SU-DHL-6 (cell line): Measurements from ENCODE around the gene ZNF10.

ENCODE experiments used
- H2AFZ ChIP-seq: fragments of 200-600 bp; sonication (generic); 2 replicates; pipeline ENCODE4 v1.6.1; 2014; ENCODE audit warnings: low read depth, mild to moderate bottlenecking, moderate library complexity, mixed read lengths, antibody characterized with exemption, low read length; ENCODE audit not compliant: severe bottlenecking
- H3F3A ChIP-seq: fragments of 200-600 bp; shearing (Covaris generic); 2 replicates; pipeline ENCODE4 v1.6.0; 2016; ENCODE audit warnings: antibody characterized with exemption, mild to moderate bottlenecking; ENCODE audit not compliant: insufficient read depth
- H3K27ac ChIP-seq: fragments of 200-600 bp; sonication (generic); 2 replicates; pipeline ENCODE4 v1.5.1; 2016; ENCODE audit warnings: low read depth, mild to moderate bottlenecking, low read length, moderate library complexity, mixed read lengths
- H3K27me3 ChIP-seq: fragments of 200-600 bp; sonication (generic), shearing (Covaris generic); 2 replicates; pipeline ENCODE4 v1.6.0; 2014; ENCODE audit warnings: mild to moderate bottlenecking, low read length
- H3K36me3 ChIP-seq: fragments of 200-600 bp; sonication (generic); 2 replicates; pipeline ENCODE4 v1.6.1; 2014; ENCODE audit warnings: mild to moderate bottlenecking, low read length, mixed read lengths
- H3K4me2 ChIP-seq: fragments of 300-600, 200-600 bp; shearing (Covaris generic), sonication (generic); 2 replicates; pipeline ENCODE4 v1.6.0; 2014; ENCODE audit warnings: low read length, low read depth, mild to moderate bottlenecking; ENCODE audit not compliant: poor library complexity, severe bottlenecking
- H3K4me3 ChIP-seq: fragments of 200-600 bp; sonication (generic); 2 replicates; pipeline ENCODE4 v1.5.1; 2014; ENCODE audit warnings: antibody characterized with exemption, low read length, mild to moderate bottlenecking, mixed read lengths; ENCODE audit not compliant: insufficient read depth, poor library complexity, severe bottlenecking
- H3K79me2 ChIP-seq: fragments of 200-600 bp; sonication (generic); 2 replicates; pipeline ENCODE4 v1.6.1; 2014; ENCODE audit warnings: mild to moderate bottlenecking, low read length, moderate library complexity; ENCODE audit not compliant: insufficient read depth
- H3K9ac ChIP-seq: fragments of 200-600 bp; sonication (generic); 2 replicates; pipeline ENCODE4 v1.7.0; 2014; ENCODE audit warnings: mild to moderate bottlenecking, low read length
- H3K9me2 ChIP-seq: fragments of 200-600 bp; sonication (generic); replicated peaks from 2 replicates; pipeline ENCODE4 v1.6.1; 2014; ENCODE audit warnings: low read length; ENCODE audit not compliant: insufficient read depth
- H3K9me3 ChIP-seq: fragments of 200-600 bp; sonication (generic); 2 replicates; pipeline ENCODE4 v1.6.1; 2014; ENCODE audit warnings: low read length, mixed read lengths; ENCODE audit not compliant: insufficient read depth
- H4K20me1 ChIP-seq: fragments of 200-600 bp; sonication (generic); 2 replicates; pipeline ENCODE4 v1.6.1; 2014; ENCODE audit warnings: low read depth, mild to moderate bottlenecking, antibody characterized with exemption, low read length, moderate library complexity, mixed read lengths
- EZH2phosphoT487 ChIP-seq: fragments of 200-600 bp; sonication (generic), shearing (Covaris generic); conservative IDR thresholded peaks from 2 replicates; pipeline ENCODE4 v1.6.1; 2018; ENCODE audit warnings: mild to moderate bottlenecking, antibody characterized with exemption, low read length, moderate library complexity, mixed read lengths
- TF ChIP-seq, protein P1 (sequence below): fragments of 200-600 bp; sonication (generic); IDR thresholded peaks from one replicate; pipeline ENCODE4 v1.5.1; 2017; ENCODE audit warnings: antibody characterized with exemption, mild to moderate bottlenecking, low read length, moderate library complexity; ENCODE audit not compliant: insufficient read depth, poor library complexity, severe bottlenecking

The ZNF10 gene

DNA sequence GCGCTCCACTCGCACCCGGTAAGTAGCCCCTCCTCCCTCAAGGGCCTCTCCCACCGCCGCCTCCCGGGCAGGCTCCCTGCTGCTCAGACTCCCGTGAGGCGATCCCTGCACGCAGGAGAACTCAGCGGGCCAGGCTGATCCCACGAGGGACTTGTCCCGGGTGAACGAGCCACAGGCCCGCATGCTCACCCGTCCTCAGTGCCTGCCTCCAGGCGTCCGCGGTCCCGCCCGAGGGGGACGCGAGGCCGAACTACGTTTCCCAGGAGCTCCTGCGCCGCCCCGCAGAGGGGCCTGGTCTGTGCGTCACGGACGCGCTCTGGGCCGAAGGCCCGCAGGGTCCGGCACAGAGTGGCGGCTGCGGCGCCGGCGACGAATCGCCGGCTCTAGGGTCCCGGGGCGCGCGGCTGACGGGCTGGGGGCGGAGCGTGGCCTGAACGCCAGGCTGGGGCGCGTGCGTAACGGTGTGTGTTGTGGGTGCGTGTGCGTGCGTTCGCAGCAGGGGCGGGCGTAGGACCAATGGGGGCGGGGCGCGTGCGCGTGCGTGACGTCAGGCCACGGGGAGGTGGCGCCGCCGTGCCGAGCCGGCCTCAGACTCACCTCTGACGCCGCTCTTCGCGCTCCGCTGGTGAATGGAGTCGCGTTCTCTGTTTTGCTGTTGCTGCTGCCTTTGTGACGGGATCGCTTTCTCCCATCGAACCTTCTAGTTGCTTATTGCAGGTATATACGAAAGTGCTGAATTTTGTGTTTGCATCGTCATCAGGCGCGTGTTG is at the start of gene ZNF10, which contains the start of gene ZNF891:
Gene ZNF10 (plus strand): TSS at position 590 of the 770 bp plus-strand sequence. CDS start 13,866 bp downstream, outside the sequence.
Gene ZNF891 (minus strand): TSS at position 237 of the 770 bp plus-strand sequence. CDS start 8,356 bp downstream, outside the sequence.
- Histone ChIP-seq H3K9me2 (no peaks in the 10 kb centered on the region), H3K27ac (peak within 1 kb of the TSS; percentile 79), H4K20me1 (no peaks in the 10 kb centered on the region), H3K9me3 (peaks cover 35% of the 10 kb centered on the region), H3K9ac (peak within 1 kb of the TSS; percentile 73), H3K4me3 (peak within 1 kb of the TSS; percentile 74), H2AFZ (peak within 1 kb of the TSS; percentile 93), H3K79me2 (peaks cover 21% of the 10 kb centered on the region), H3F3A (peaks cover 14% of the 10 kb centered on the region), H3K36me3 (peaks cover 60% of the 10 kb centered on the region), H3K27me3 (no peaks in the 10 kb centered on the region), H3K4me2 (peak within 1 kb of the TSS; percentile 85)
- no peak for TF ChIP-seq EZH2phosphoT487
- TF ChIP-seq, protein P1, sequence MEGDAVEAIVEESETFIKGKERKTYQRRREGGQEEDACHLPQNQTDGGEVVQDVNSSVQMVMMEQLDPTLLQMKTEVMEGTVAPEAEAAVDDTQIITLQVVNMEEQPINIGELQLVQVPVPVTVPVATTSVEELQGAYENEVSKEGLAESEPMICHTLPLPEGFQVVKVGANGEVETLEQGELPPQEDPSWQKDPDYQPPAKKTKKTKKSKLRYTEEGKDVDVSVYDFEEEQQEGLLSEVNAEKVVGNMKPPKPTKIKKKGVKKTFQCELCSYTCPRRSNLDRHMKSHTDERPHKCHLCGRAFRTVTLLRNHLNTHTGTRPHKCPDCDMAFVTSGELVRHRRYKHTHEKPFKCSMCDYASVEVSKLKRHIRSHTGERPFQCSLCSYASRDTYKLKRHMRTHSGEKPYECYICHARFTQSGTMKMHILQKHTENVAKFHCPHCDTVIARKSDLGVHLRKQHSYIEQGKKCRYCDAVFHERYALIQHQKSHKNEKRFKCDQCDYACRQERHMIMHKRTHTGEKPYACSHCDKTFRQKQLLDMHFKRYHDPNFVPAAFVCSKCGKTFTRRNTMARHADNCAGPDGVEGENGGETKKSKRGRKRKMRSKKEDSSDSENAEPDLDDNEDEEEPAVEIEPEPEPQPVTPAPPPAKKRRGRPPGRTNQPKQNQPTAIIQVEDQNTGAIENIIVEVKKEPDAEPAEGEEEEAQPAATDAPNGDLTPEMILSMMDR = no peak

DNA sequence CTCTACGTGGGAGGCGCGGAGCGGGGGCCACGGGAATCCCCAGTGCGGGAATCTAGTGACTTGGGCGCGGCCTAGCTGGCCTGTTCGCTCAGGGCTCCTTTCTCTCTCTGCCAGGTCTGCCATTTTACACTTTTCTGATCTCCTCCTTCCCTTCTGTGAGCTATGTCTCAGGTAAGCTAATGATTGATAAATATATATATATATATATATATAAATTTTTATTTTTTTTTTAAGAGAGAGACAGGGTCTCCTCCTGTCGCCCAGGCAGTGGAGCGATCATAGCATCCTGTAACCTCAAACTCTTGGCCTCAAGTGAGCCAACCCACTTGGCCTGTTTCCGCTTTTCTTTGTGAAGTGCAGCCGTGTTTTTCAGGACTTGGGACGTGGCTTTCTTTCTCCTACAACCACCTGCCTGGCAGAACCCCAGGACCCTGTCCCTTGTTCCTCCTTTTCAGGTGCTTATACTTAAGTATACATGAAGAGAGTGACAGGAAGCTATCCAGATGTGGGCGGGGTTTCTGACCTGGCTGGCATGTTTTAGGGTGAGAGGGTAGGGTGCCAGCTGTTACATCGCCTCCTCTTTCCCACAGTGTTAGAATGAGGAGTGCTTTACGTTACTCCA is 49.2 kb upstream of the ZNF10 start:
- Histone ChIP-seq H3K9me2 (no peaks in the 10 kb centered on the region), H3K4me3 (peak overlapping the region; percentile 62), H3K79me2 (no peaks in the 10 kb centered on the region), H3K4me2 (peak overlapping the region; percentile 63), H3K9me3 (peaks cover 53% of the 10 kb centered on the region; the same call in 1 of the 2 replicates), H3K27ac (peak overlapping the region; percentile 89), H4K20me1 (no peaks in the 10 kb centered on the region), H2AFZ (peak overlapping the region; percentile 82), H3F3A (peaks cover 8% of the 10 kb centered on the region), H3K9ac (peak overlapping the region; percentile 59), H3K36me3 (peaks cover 42% of the 10 kb centered on the region), H3K27me3 (no peaks in the 10 kb centered on the region)
- no peak for TF ChIP-seq EZH2phosphoT487
- TF ChIP-seq, protein P1 = no peak

DNA sequence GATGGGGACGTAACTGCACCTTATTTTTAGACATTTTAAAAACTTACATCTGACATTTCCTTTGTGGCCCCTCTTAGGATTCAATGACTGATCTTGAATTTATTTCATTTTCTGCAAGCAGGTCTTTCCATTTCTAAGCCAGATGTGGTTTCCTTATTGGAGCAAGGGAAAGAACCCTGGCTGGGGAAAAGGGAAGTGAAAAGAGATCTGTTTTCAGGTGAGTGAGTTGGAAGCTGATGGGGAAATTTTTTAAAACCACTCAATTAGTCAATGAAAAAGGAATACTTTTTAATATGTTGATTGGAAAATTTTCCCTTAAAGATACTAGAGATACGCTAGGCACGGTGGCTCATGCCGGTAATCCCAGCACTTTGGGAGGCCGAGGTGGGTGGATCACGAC is 47.1 kb upstream of the ZNF10 start:
- Histone ChIP-seq H3K9me3 (peaks cover 48% of the 10 kb centered on the region; the same call in 1 of the 2 replicates), H3K27ac (no peak overlapping the region), H3K79me2 (no peaks in the 10 kb centered on the region), H3K4me2 (no peak overlapping the region), H4K20me1 (no peaks in the 10 kb centered on the region), H3K9me2 (no peaks in the 10 kb centered on the region), H3K9ac (no peak overlapping the region), H2AFZ (no peak overlapping the region), H3K4me3 (no peak overlapping the region), H3K27me3 (no peaks in the 10 kb centered on the region), H3K36me3 (peaks cover 59% of the 10 kb centered on the region), H3F3A (peaks cover 8% of the 10 kb centered on the region)
- TF ChIP-seq, protein P1 = no peak
- TF ChIP-seq EZH2phosphoT487 = no peak
